ENCODE results near the gene CAND2.
"Not testable (repeated sequence)": the region's sequence is repeated elsewhere in the genome, so short reads cannot be mapped to it uniquely, and the experiment has no call there.

Gene CAND2

GRCh38 chr3:12831301-12831866 is 34.9 kb downstream of the CAND2 start:
- no peak for DNase-seq (ENCODE audit: low spot score)

- DNase-seq (ENCODE audit: low spot score), result no peak
Observed at GRCh38 chr3:12832350-12833221, 36.1 kb downstream of the CAND2 start.

GRCh38 chr3:12833222-12834161 is 37.0 kb downstream of the CAND2 start:
- DNase-seq (ENCODE audit: low spot score), result no peak

- no peak for DNase-seq (ENCODE audit: low spot score)
Observed at GRCh38 chr3:12835052-12835665, 38.7 kb downstream of the CAND2 start.

GRCh38 chr3:12837295-12837986 is 41.0 kb downstream of the CAND2 start:
- no peak for DNase-seq (ENCODE audit: low spot score)

GRCh38 chr3:12838179-12838965 is 41.9 kb downstream of the CAND2 start:
- DNase-seq (ENCODE audit: low spot score), result no peak

- no peak for DNase-seq (ENCODE audit: low spot score)
Observed at GRCh38 chr3:12839156-12839946, 42.9 kb downstream of the CAND2 start.

- DNase-seq (ENCODE audit: low spot score), result not testable (repeated sequence)
Observed at GRCh38 chr3:12840148-12840547, 43.7 kb downstream of the CAND2 start.

GRCh38 chr3:12840591-12841148 is 44.2 kb downstream of the CAND2 start:
- no peak for DNase-seq (ENCODE audit: low spot score)

- peak; percentile 68 for DNase-seq (ENCODE audit: low spot score)
Observed at GRCh38 chr3:12841149-12841969, 44.9 kb downstream of the CAND2 start, which contains the start of gene RPL32. TSS of gene RPL32 (minus strand) at chr3:12841565. CDS start at chr3:12840237, 1,328 bp downstream.

- no peak for DNase-seq (ENCODE audit: low spot score)
Observed at GRCh38 chr3:12841970-12842328, 45.5 kb downstream of the CAND2 start.

GRCh38 chr3:12842469-12842868 is 46.0 kb downstream of the CAND2 start:
- no peak for DNase-seq (ENCODE audit: low spot score)

- no peak for DNase-seq (ENCODE audit: low spot score)
Observed at GRCh38 chr3:12845811-12846210, 49.3 kb downstream of the CAND2 start.

GRCh38 chr3:12852201-12852600 is 55.7 kb downstream of the CAND2 start:
- no peak for DNase-seq (ENCODE audit: low spot score)

GRCh38 chr3:12853847-12854246 is 57.4 kb downstream of the CAND2 start:
- not testable (repeated sequence) for DNase-seq (ENCODE audit: low spot score)

GRCh38 chr3:12854565-12854964 is 58.1 kb downstream of the CAND2 start:
- no peak for DNase-seq (ENCODE audit: low spot score)

- no peak for DNase-seq (ENCODE audit: low spot score)
Observed at GRCh38 chr3:12856626-12857025, 60.1 kb downstream of the CAND2 start.

GRCh38 chr3:12859840-12860239 is 63.4 kb downstream of the CAND2 start:
- no peak for DNase-seq (ENCODE audit: low spot score)

GRCh38 chr3:12861611-12862010 is 65.1 kb downstream of the CAND2 start:
- no peak for DNase-seq (ENCODE audit: low spot score)
